Measurements from ENCODE around the gene RHO. TPM values are rescaled to one million over a fixed set of nuclear protein-coding genes. Genes with fewer than 3 reads are reported as not detected.
"Not testable (repeated sequence)": the region's sequence is repeated elsewhere in the genome, so short reads cannot be mapped to it uniquely, and the experiment has no call there.

Gene RHO
- total RNA-seq, 4 donors from 2014 or later: not detected

DNA sequence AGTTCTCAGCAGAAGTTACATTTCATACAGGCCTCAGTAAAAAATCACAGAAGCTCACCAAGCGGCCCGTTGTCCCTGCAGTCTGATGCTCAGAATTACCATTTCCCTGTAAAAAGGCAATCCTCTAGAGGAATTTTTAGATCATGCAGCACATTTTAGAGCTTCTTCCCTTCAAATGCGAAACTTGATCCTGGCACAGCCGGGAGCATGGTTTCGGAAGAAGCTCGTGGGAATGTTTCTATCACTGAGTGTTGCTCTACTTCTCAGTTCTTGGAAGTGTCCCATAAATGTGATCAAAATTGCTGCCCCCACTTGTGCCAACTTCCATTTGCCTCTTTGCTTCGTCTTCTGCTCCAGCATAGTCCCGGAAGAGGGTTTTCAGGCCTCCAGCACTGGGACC, 10.8 kb downstream of the RHO start:
- Histone ChIP-seq H3K27ac (no peak overlapping the region), H3K36me3 (no peaks in the 10 kb centered on the region), H3K9me3 (no peaks in the 10 kb centered on the region), H3K27me3 (no peaks in the 10 kb centered on the region), H3K4me3 (no peak overlapping the region), H3K4me1 (no peaks in the 10 kb centered on the region)
- TF ChIP-seq POLR2A (IDR thresholded peaks at IDR 0.05) (no peak), EP300 (IDR thresholded peaks at IDR 0.05) (no peak)
- TF ChIP-seq, protein P1, sequence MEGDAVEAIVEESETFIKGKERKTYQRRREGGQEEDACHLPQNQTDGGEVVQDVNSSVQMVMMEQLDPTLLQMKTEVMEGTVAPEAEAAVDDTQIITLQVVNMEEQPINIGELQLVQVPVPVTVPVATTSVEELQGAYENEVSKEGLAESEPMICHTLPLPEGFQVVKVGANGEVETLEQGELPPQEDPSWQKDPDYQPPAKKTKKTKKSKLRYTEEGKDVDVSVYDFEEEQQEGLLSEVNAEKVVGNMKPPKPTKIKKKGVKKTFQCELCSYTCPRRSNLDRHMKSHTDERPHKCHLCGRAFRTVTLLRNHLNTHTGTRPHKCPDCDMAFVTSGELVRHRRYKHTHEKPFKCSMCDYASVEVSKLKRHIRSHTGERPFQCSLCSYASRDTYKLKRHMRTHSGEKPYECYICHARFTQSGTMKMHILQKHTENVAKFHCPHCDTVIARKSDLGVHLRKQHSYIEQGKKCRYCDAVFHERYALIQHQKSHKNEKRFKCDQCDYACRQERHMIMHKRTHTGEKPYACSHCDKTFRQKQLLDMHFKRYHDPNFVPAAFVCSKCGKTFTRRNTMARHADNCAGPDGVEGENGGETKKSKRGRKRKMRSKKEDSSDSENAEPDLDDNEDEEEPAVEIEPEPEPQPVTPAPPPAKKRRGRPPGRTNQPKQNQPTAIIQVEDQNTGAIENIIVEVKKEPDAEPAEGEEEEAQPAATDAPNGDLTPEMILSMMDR (IDR thresholded peaks at IDR 0.05): no peak
- 71 to 82% methylated on average over 8 of the region's 8 CpGs for WGBS, 2 donors
- DNase-seq (ENCODE audit: low spot score in 2 of 2): no peak

DNA sequence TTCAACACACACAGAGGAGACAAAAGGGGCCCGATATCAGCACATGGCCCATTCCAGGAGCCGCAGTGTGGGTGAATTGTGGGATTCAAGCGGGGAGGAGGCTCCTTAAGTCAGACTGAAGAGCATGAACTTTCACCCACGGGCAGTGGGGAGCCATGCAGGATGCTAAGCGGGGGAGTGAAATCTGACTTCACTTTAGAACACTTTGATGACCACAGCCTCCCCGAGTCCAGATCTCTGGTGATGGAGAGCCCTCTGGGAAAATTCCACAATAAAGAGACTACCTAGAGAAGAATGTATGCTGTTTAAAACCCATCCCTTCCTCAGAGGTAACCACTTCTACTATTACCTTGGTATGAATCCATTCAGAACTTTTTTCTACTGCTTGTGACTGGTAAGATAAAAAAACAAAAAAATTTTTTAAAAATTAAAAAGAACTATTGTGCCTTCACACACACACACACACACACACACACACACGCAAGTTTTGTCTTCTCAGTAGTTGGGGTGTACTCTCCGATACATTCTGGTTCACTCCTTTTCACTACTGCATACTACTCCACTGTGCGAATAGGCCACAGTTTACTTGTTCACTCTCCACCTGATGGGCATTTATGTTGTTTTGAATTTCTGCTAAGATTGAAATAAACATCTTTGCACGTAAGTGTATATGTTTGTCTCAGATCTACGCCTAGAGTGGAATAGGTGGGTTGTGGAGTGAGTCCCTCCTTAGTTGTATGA, 12.5 kb downstream of the RHO start:
- H3K27me3 ChIP-seq: no peaks in the 10 kb centered on the region
- TF ChIP-seq, protein P1 (IDR thresholded peaks at IDR 0.05): no peak
- TF ChIP-seq POLR2A (IDR thresholded peaks at IDR 0.05) (no peak), EP300 (IDR thresholded peaks at IDR 0.05) (no peak)
- H3K27ac ChIP-seq: no peak overlapping the region
- no peaks in the 10 kb centered on the region for H3K36me3 ChIP-seq
- H3K4me1 ChIP-seq: no peaks in the 10 kb centered on the region
- H3K4me3 ChIP-seq: no peak overlapping the region
- no peak for DNase-seq (ENCODE audit: low spot score in 2 of 2)
- 80 to 82% methylated on average over 11 of the region's 11 CpGs for WGBS, 2 donors
- no peaks in the 10 kb centered on the region for H3K9me3 ChIP-seq

DNA sequence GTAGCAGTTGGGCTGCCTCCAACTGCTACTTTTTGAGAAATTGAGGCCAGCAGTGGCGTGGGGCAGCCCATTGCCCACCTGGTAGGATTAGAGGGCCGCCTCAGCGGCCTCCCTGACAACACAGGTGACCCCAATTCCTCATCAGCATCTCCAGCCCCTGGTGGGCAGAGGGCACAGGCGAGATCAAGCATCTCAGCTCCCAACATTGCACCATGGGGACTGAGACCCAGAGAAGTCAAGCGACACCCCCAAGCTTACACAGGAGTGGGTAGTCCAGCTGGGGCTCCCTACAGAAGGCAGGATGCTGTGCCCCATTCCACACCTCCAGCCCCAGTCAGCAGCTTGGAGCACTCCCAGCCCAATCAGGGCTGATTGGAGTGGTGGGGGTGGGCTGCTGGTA, 14.3 kb downstream of the RHO start:
- Histone ChIP-seq H3K4me3 (no peak overlapping the region), H3K9me3 (no peaks in the 10 kb centered on the region), H3K27me3 (no peaks in the 10 kb centered on the region), H3K4me1 (no peaks in the 10 kb centered on the region), H3K27ac (no peak overlapping the region), H3K36me3 (no peaks in the 10 kb centered on the region)
- DNase-seq (ENCODE audit: low spot score in 2 of 2): no peak
- TF ChIP-seq EP300 (IDR thresholded peaks at IDR 0.05) (no peak), POLR2A (IDR thresholded peaks at IDR 0.05) (no peak)
- TF ChIP-seq, protein P1 (IDR thresholded peaks at IDR 0.05): no peak
- 94 to 97% methylated on average over 4 to 5 of the region's 5 CpGs for WGBS, 2 donors

DNA sequence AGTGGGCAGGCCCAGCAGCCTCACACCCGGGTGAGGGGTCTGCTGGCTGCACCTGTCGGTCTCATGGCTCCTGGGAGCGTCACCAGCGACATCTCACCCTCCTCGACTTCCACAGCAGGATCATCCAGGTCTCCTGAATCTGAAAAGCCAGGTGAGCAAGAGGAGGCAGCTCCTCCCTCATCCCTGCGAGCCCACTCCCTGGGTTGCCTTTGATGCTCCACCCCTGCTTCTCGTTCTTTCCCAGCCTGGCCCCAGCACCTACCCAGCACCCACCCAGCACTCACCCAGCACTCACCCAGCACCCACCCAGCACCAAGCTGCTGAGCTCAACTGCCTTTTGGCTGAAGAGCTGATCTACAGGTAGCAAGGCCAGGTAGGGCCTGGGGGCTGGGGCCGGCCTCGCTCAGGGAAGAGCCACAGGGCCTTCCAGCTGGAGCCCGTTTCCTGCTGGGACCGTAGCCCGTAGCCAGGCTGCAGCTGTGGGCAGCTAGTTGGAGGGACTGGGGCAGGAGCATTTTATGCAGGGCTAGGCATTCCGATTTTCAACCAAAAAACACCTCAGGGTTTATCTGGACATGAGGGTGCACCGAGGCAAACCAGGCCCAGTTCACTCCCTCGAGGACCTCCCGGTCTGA, 14.8 kb downstream of the RHO start, which contains the start of gene H1-8:
Gene H1-8 (plus strand): TSS at position 20 of the 635 bp plus-strand sequence. CDS start 44 bp downstream, at position 64.
- H3K36me3 ChIP-seq: no peaks in the 10 kb centered on the region
- TF ChIP-seq POLR2A (IDR thresholded peaks at IDR 0.05): no peak
- H3K4me1 ChIP-seq: no peaks in the 10 kb centered on the region
- no peaks in the 10 kb centered on the region for H3K9me3 ChIP-seq
- DNase-seq (ENCODE audit: low spot score in 2 of 2): no peak
- no peak within 1 kb of the TSS for H3K27ac ChIP-seq
- no peak within 1 kb of the TSS for H3K4me3 ChIP-seq
- WGBS, 2 donors: 83 to 84% methylated on average over 16 of the region's 16 CpGs
- H3K27me3 ChIP-seq: no peaks in the 10 kb centered on the region

DNA sequence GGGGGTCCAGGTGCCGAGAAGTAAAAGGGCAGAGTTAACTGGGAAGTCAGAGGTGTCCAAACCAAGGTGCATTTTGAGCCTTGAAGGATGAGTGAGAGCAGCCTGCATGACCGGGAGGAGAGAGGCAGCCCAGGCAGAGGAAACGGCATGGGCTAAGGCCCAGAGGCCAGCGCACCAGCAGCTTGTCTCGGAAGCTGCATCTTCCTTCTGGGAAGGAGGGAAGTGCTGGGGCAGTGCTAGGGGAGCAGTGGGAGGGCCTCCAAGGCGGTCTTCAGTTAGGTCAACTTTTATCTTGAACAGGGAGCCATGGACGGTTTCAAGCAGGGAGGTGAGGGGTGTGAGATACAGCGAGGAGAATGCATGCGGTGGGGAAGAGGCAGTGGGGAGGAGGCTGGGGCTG, 15.6 kb downstream of the RHO start:
- Histone ChIP-seq H3K9me3 (no peaks in the 10 kb centered on the region), H3K27me3 (no peaks in the 10 kb centered on the region), H3K36me3 (no peaks in the 10 kb centered on the region), H3K4me1 (no peaks in the 10 kb centered on the region), H3K27ac (no peak overlapping the region), H3K4me3 (no peak overlapping the region)
- no peak for DNase-seq (ENCODE audit: low spot score in 2 of 2)
- 84 to 86% methylated on average over 9 of the region's 9 CpGs for WGBS, 2 donors
- TF ChIP-seq, protein P1 (IDR thresholded peaks at IDR 0.05): no peak
- TF ChIP-seq EP300 (IDR thresholded peaks at IDR 0.05): no peak
- no peak for TF ChIP-seq POLR2A (IDR thresholded peaks at IDR 0.05)

DNA sequence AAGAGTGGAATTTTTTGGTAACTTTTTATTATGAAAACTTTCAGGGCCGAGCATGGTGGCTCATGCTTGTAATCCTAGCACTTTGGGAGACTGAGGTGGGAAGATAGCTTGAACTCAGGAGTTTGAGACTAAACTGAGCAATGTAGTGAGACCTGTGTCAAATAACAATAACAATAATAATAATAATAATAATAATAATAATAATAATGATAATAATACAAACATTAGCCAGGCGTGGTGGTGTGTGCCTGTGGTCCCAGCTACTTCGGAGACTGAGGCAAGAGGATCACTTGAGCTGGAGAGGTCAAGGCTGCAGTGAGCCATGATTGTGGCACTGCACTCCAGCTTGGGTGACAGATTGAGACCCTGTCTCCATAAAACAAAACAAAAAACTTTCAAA, 17.5 kb downstream of the RHO start:
- not testable (repeated sequence) for H3K9me3 ChIP-seq; H3K27ac ChIP-seq; DNase-seq (ENCODE audit: low spot score in 2 of 2); H3K4me1 ChIP-seq; H3K27me3 ChIP-seq; H3K4me3 ChIP-seq; H3K36me3 ChIP-seq
- WGBS, 2 donors: 91% methylated on average over 3 of the region's 3 CpGs
